CD4-positive, CD25-positive, alpha-beta regulatory T cell (primary cell): ENCODE data around the gene PLB1. TPM values are rescaled to one million over a fixed set of nuclear protein-coding genes. Genes with fewer than 3 reads are reported as not detected.

Experiments used
- ATAC-seq, 2 donors: fragments of 150-1000 bp; cut with Tn5 transposase; one replicate each; pipeline ENCODE4 v1.10.0; 2021; ENCODE audit warnings: low read depth in 2 of 2, moderate number of reproducible peaks in 2 of 2, moderate library complexity in 1 of 2
- DNase-seq, 3 donors: peaks; one replicate each; pipeline versions ENCODE4 v3.0.0 to v3.0.0-alpha.2; 2012 to 2022; ENCODE audit warnings: mixed read lengths in 1 of 3
- H3K27ac ChIP-seq: one replicate; pipeline ENCODE4 v1.7.0; 2013; ENCODE audit warnings: mild to moderate bottlenecking, low read length; ENCODE audit not compliant: insufficient read depth, poor library complexity, severe bottlenecking
- H3K27me3 ChIP-seq: one replicate; pipeline ENCODE4 v1.7.0; 2013; ENCODE audit warnings: low read length; ENCODE audit not compliant: control insufficient read depth, insufficient read depth
- H3K36me3 ChIP-seq: one replicate; pipeline ENCODE4 v1.7.0; 2013; ENCODE audit warnings: mild to moderate bottlenecking, low read length, moderate library complexity; ENCODE audit not compliant: control insufficient read depth, insufficient read depth
- H3K4me1 ChIP-seq: 2 replicates; pipeline ENCODE4 v1.7.0; 2013; ENCODE audit warnings: mild to moderate bottlenecking, low read length; ENCODE audit not compliant: insufficient read depth, control insufficient read depth, poor library complexity, severe bottlenecking
- H3K4me3 ChIP-seq: one replicate; pipeline ENCODE4 v1.7.0; 2013; ENCODE audit warnings: low read depth, mild to moderate bottlenecking, low read length, moderate library complexity
- H3K9me3 ChIP-seq, 2 experiments: 1 replicate in 1 of 2; 2 replicates in 1 of 2; pipeline ENCODE4 v1.7.0; 2013; ENCODE audit warnings: low read length in 2 of 2, mild to moderate bottlenecking in 1 of 2, moderate library complexity in 1 of 2; ENCODE audit not compliant: control insufficient read depth in 2 of 2
- H3K27ac Mint-ChIP-seq, 3 donors: one replicate each; pipeline ENCODE4 v1.8.0; 2020 to 2022; ENCODE audit warnings: mild to moderate bottlenecking in 3 of 3, mixed read lengths in 3 of 3, moderate library complexity in 2 of 3
- H3K27me3 Mint-ChIP-seq: one replicate; pipeline ENCODE4 v1.8.0; 2022; ENCODE audit warnings: mild to moderate bottlenecking, mixed read lengths
- H3K36me3 Mint-ChIP-seq: one replicate; pipeline ENCODE4 v1.8.0; 2020; ENCODE audit warnings: mixed read lengths
- H3K4me1 Mint-ChIP-seq, 4 donors: one replicate each; pipeline ENCODE4 v1.8.0; 2020 to 2022; ENCODE audit warnings: mixed read lengths in 4 of 4, mild to moderate bottlenecking in 1 of 4
- H3K4me3 Mint-ChIP-seq, 4 donors: one replicate each; pipeline ENCODE4 v1.8.0; 2020 to 2022; ENCODE audit warnings: mild to moderate bottlenecking in 4 of 4, mixed read lengths in 4 of 4, moderate library complexity in 3 of 4
- H3K9me3 Mint-ChIP-seq, 7 donors: one replicate each; pipeline ENCODE4 v1.8.0; 2020 to 2022; ENCODE audit warnings: mixed read lengths in 7 of 7, mild to moderate bottlenecking in 3 of 7, moderate library complexity in 2 of 7
- polyA plus RNA-seq, 4 donors: library from polyadenylated mRNA; unstranded; fragments of 300-500 nt; fragmentation: Illumina TruSeq; gene quantifications; one replicate each; pipeline ENCODE4 v1.2.3, GENCODE V29; 2021
- total RNA-seq: library from RNA; stranded (reverse); gene quantifications from one replicate; pipeline ENCODE4 v1.2.3, GENCODE V29; 2022

The PLB1 gene
- total and polyA plus RNA-seq, 5 donors from 2014 or later, result 0.08 to 2.5 (median 0.97) TPM

- DNase-seq (peak in 1 of 3 donors; percentile 85), ATAC-seq (peak; percentile 67)
- H3K27me3 Mint-ChIP-seq, result no peaks in the 10 kb centered on the region
- no peak overlapping the region for H3K4me3 Mint-ChIP-seq
- Histone ChIP-seq H3K27me3 (no peaks in the 10 kb centered on the region), H3K27ac (no peak overlapping the region), H3K4me3 (no peak overlapping the region), H3K36me3 (no peaks in the 10 kb centered on the region), H3K4me1 (peaks cover 7% of the 10 kb centered on the region), H3K9me3 (no peaks in the 10 kb centered on the region)
- H3K4me1 Mint-ChIP-seq, result peaks cover 0 to 25% (median 10%) of the 10 kb centered on the region in 4 donors
- H3K9me3 Mint-ChIP-seq, result no peaks in the 10 kb centered on the region
- no peaks in the 10 kb centered on the region for H3K36me3 Mint-ChIP-seq
- peak overlapping the region in 2 of 3 donors; percentile 68 to 78 for H3K27ac Mint-ChIP-seq
These were observed 46.1 kb upstream of the PLB1 start for GRCh38 chr2:28449488-28450395.

- Mint-ChIP-seq H3K4me3 (no peak overlapping the region), H3K4me1 (peaks cover 0 to 25% (median 10%) of the 10 kb centered on the region in 4 donors), H3K27me3 (no peaks in the 10 kb centered on the region), H3K36me3 (no peaks in the 10 kb centered on the region), H3K9me3 (peaks cover 0 to 3% (median 0%) of the 10 kb centered on the region in 7 donors), H3K27ac (peak overlapping the region; percentile 56 to 65 (median 63))
- no peaks in the 10 kb centered on the region for H3K9me3 ChIP-seq
- no peak overlapping the region for H3K4me3 ChIP-seq
- DNase-seq (no peak), ATAC-seq (no peak)
- H3K4me1 ChIP-seq, result peaks cover 7% of the 10 kb centered on the region
- H3K36me3 ChIP-seq, result no peaks in the 10 kb centered on the region
- H3K27ac ChIP-seq, result no peak overlapping the region
- no peaks in the 10 kb centered on the region for H3K27me3 ChIP-seq
These were observed 44.8 kb upstream of the PLB1 start for GRCh38 chr2:28450901-28451565.

- Mint-ChIP-seq H3K4me1 (peaks cover 0 to 25% (median 10%) of the 10 kb centered on the region in 4 donors), H3K27ac (no peak overlapping the region), H3K36me3 (no peaks in the 10 kb centered on the region), H3K4me3 (no peak overlapping the region), H3K9me3 (peaks cover 0 to 4% (median 0%) of the 10 kb centered on the region in 7 donors), H3K27me3 (peaks cover 4% of the 10 kb centered on the region)
- no peaks in the 10 kb centered on the region for H3K36me3 ChIP-seq
- no peak overlapping the region for H3K27ac ChIP-seq
- no peaks in the 10 kb centered on the region for H3K9me3 ChIP-seq
- no peaks in the 10 kb centered on the region for H3K27me3 ChIP-seq
- ATAC-seq (no peak), DNase-seq (no peak)
- no peak overlapping the region for H3K4me3 ChIP-seq
- peaks cover 7% of the 10 kb centered on the region for H3K4me1 ChIP-seq
These were observed 43.9 kb upstream of the PLB1 start for GRCh38 chr2:28451793-28452533.

GRCh38 chr2:28452534-28453081 is 43.3 kb upstream of the PLB1 start:
- peak; percentile 69 to 71 for ATAC-seq
- Histone ChIP-seq H3K9me3 (no peaks in the 10 kb centered on the region), H3K27me3 (no peaks in the 10 kb centered on the region), H3K4me1 (peaks cover 7% of the 10 kb centered on the region), H3K4me3 (no peak overlapping the region), H3K27ac (no peak overlapping the region), H3K36me3 (no peaks in the 10 kb centered on the region)
- H3K36me3 Mint-ChIP-seq, result no peaks in the 10 kb centered on the region
- H3K9me3 Mint-ChIP-seq, result peaks cover 0 to 4% (median 0%) of the 10 kb centered on the region in 7 donors
- peak overlapping the region in 1 of 3 donors; percentile 21 for H3K27ac Mint-ChIP-seq
- H3K27me3 Mint-ChIP-seq, result peaks cover 4% of the 10 kb centered on the region
- peak; percentile 59 to 70 (median 66) for DNase-seq
- peaks cover 0 to 25% (median 10%) of the 10 kb centered on the region in 4 donors for H3K4me1 Mint-ChIP-seq
- H3K4me3 Mint-ChIP-seq, result no peak overlapping the region

GRCh38 chr2:28453396-28453795 is 42.5 kb upstream of the PLB1 start:
- peaks cover 8% of the 10 kb centered on the region for H3K27me3 Mint-ChIP-seq
- no peaks in the 10 kb centered on the region for H3K27me3 ChIP-seq
- DNase-seq, result no peak
- no peaks in the 10 kb centered on the region for H3K36me3 Mint-ChIP-seq
- H3K27ac ChIP-seq, result no peak overlapping the region
- H3K9me3 ChIP-seq, result no peaks in the 10 kb centered on the region
- no peak for ATAC-seq
- H3K36me3 ChIP-seq, result no peaks in the 10 kb centered on the region
- H3K4me3 ChIP-seq, result no peak overlapping the region
- peaks cover 7% of the 10 kb centered on the region for H3K4me1 ChIP-seq
- H3K27ac Mint-ChIP-seq, result no peak overlapping the region
- no peak overlapping the region for H3K4me3 Mint-ChIP-seq
- peaks cover 0 to 20% (median 7%) of the 10 kb centered on the region in 4 donors for H3K4me1 Mint-ChIP-seq
- H3K9me3 Mint-ChIP-seq, result peaks cover 0 to 4% (median 0%) of the 10 kb centered on the region in 7 donors

GRCh38 chr2:28454016-28454930 is 41.6 kb upstream of the PLB1 start:
- Mint-ChIP-seq H3K4me1 (peaks cover 0 to 15% (median 7%) of the 10 kb centered on the region in 4 donors), H3K27ac (peak overlapping the region in 1 of 3 donors; percentile 23), H3K27me3 (peaks cover 8% of the 10 kb centered on the region)

More at GRCh38 chr2:28454016-28454930, 41.6 kb upstream of the PLB1 start:
- Histone ChIP-seq H3K27ac (no peak overlapping the region), H3K27me3 (no peaks in the 10 kb centered on the region), H3K4me3 (no peak overlapping the region), H3K9me3 (no peaks in the 10 kb centered on the region), H3K4me1 (peaks cover 7% of the 10 kb centered on the region), H3K36me3 (no peaks in the 10 kb centered on the region)
- DNase-seq, result no peak
- peaks cover 0 to 4% (median 0%) of the 10 kb centered on the region in 7 donors for H3K9me3 Mint-ChIP-seq
- ATAC-seq, result no peak
- H3K4me3 Mint-ChIP-seq, result no peak overlapping the region
- no peaks in the 10 kb centered on the region for H3K36me3 Mint-ChIP-seq
